ENCODE results near the gene STRIT1.

GRCh38 chr3:155244699-155245098 is 48.8 kb downstream of the STRIT1 start:
- TF ChIP-seq CREB5 (CRISPR knock-in tag; IDR thresholded peaks at IDR 0.05; ENCODE audit: low read depth) (no peak), OSR1 (CRISPR knock-in tag; IDR thresholded peaks at IDR 0.05) (no peak), ZFP30 (CRISPR knock-in tag; IDR thresholded peaks at IDR 0.05) (no peak), ZNF565 (CRISPR knock-in tag; conservative IDR thresholded peaks at IDR 0.05; ENCODE audit: low read depth) (no peak), ZFP3 (CRISPR knock-in tag; IDR thresholded peaks at IDR 0.05) (no peak), ISL1 (CRISPR knock-in tag; IDR thresholded peaks at IDR 0.05) (no peak), PATZ1 (CRISPR knock-in tag; IDR thresholded peaks at IDR 0.05; ENCODE audit: borderline replicate concordance) (no peak)
